ENCODE results near the gene TP53I11.

The TP53I11 gene

GRCh38 chr11:44883277-44883676, 67.4 kb downstream of the TP53I11 start:
- DNase-seq (ENCODE audit: low read depth): no peak
- in situ Hi-C loops (cut with HindIII; ENCODE audit: low sequenced_read_pairs): no loop called here
- TF ChIP-seq CTCF (IDR thresholded peaks at IDR 0.05; ENCODE audit: low read depth, low read length, missing control alignments): no peak
- no peak overlapping the region for H3K4me3 ChIP-seq (ENCODE audit: low read depth, low read length)
